A204.1 (cell line): ENCODE data around the gene NMUR1.

ENCODE experiments used
- FAIRE-seq: peaks from 2 replicates; lab custom pipeline; 2012; peaks lifted over from hg19 to GRCh38; lab: Jason Lieb, UNC

Gene NMUR1

GRCh38 chr2:231483398-231484329 lies 46.6 kb downstream of the NMUR1 start:
- no peak for FAIRE-seq

GRCh38 chr2:231482806-231483391 lies 47.3 kb downstream of the NMUR1 start:
- FAIRE-seq = no peak

GRCh38 chr2:231480781-231481180 lies 49.5 kb downstream of the NMUR1 start:
- no peak for FAIRE-seq

GRCh38 chr2:231479455-231479854 lies 50.8 kb downstream of the NMUR1 start:
- FAIRE-seq = no peak

- no peak for FAIRE-seq
Observed at GRCh38 chr2:231476920-231477319, 53.3 kb downstream of the NMUR1 start.

- no peak for FAIRE-seq
Observed at GRCh38 chr2:231475965-231476364, 54.3 kb downstream of the NMUR1 start.
